H9 (cell line): ENCODE data around the gene DDAH2. TPM values are rescaled to one million over a fixed set of nuclear protein-coding genes. Genes with fewer than 3 reads are reported as not detected.

ENCODE experiments used
- DNase-seq: peaks from one replicate; pipeline ENCODE4 v3.0.0-alpha.2; 2017
- H2AFZ ChIP-seq: one replicate; pipeline ENCODE4 v1.6.1; 2013; ENCODE audit warnings: mild to moderate bottlenecking, low read length, control low read depth, moderate library complexity
- H2AK5ac ChIP-seq: 2 replicates; pipeline ENCODE4 v1.6.1; 2013; ENCODE audit warnings: low read length, control low read depth, mixed read lengths; ENCODE audit not compliant: insufficient read length
- H2BK120ac ChIP-seq: one replicate; pipeline ENCODE4 v1.6.1; 2013; ENCODE audit warnings: low read depth, mild to moderate bottlenecking, low read length, control low read depth, inconsistent platforms; ENCODE audit not compliant: poor library complexity, severe bottlenecking
- H2BK12ac ChIP-seq: 2 replicates; pipeline ENCODE4 v1.6.1; 2013; ENCODE audit warnings: low read length, control low read depth, mixed read lengths, low read depth; ENCODE audit not compliant: insufficient read length
- H2BK15ac ChIP-seq: 2 replicates; pipeline ENCODE4 v1.6.1; 2013; ENCODE audit warnings: low read depth, low read length, control low read depth
- H2BK20ac ChIP-seq: one replicate; pipeline ENCODE4 v1.6.1; 2013; ENCODE audit warnings: low read depth, mild to moderate bottlenecking, low read length, control low read depth, inconsistent platforms; ENCODE audit not compliant: poor library complexity, severe bottlenecking
- H2BK5ac ChIP-seq: 2 replicates; pipeline ENCODE4 v1.6.1; 2013; ENCODE audit warnings: low read length, control low read depth, mixed read lengths; ENCODE audit not compliant: insufficient read length
- H3K14ac ChIP-seq: 2 replicates; pipeline ENCODE4 v1.6.1; 2013; ENCODE audit warnings: low read length, control low read depth; ENCODE audit not compliant: insufficient read depth
- H3K18ac ChIP-seq: 2 replicates; pipeline ENCODE4 v1.6.1; 2013; ENCODE audit warnings: low read depth, mild to moderate bottlenecking, mixed read lengths, low read length, control low read depth; ENCODE audit not compliant: insufficient read length
- H3K23ac ChIP-seq: 2 replicates; pipeline ENCODE4 v1.6.1; 2013; ENCODE audit warnings: low read length, control low read depth, mixed read lengths, low read depth; ENCODE audit not compliant: insufficient read length
- H3K23me2 ChIP-seq: 2 replicates; pipeline ENCODE4 v1.6.1; 2013; ENCODE audit warnings: low read depth, mild to moderate bottlenecking, mixed read lengths, low read length, control low read depth; ENCODE audit not compliant: insufficient read length, poor library complexity, severe bottlenecking
- H3K27ac ChIP-seq: 2 replicates; pipeline ENCODE4 v1.5.1; 2013; ENCODE audit warnings: low read length, control low read depth, mixed read lengths, low read depth; ENCODE audit not compliant: insufficient read length
- H3K27me3 ChIP-seq: 2 replicates; pipeline ENCODE4 v1.6.1; 2013; ENCODE audit warnings: low read length, control low read depth, inconsistent platforms; ENCODE audit not compliant: insufficient read depth
- H3K4ac ChIP-seq: 2 replicates; pipeline ENCODE4 v1.6.1; 2013; ENCODE audit warnings: low read depth, mild to moderate bottlenecking, control low read depth, inconsistent platforms, low read length, moderate library complexity
- H3K4me1 ChIP-seq: 2 replicates; pipeline ENCODE4 v1.6.1; 2013; ENCODE audit warnings: low read length, control low read depth, inconsistent platforms; ENCODE audit not compliant: insufficient read depth
- H3K4me2 ChIP-seq: 2 replicates; pipeline ENCODE4 v1.6.1; 2013; ENCODE audit warnings: low read length, control low read depth, mixed read lengths; ENCODE audit not compliant: insufficient read length, insufficient read depth
- H3K56ac ChIP-seq: 2 replicates; pipeline ENCODE4 v1.6.1; 2013; ENCODE audit warnings: low read depth, mild to moderate bottlenecking, mixed read lengths, low read length, control low read depth; ENCODE audit not compliant: insufficient read length
- H3K79me1 ChIP-seq: 2 replicates; pipeline ENCODE4 v1.6.1; 2013; ENCODE audit warnings: low read depth, mild to moderate bottlenecking, moderate library complexity, low read length, control low read depth, inconsistent platforms; ENCODE audit not compliant: insufficient read depth, poor library complexity, severe bottlenecking
- H3K79me2 ChIP-seq: 2 replicates; pipeline ENCODE4 v1.6.1; 2013; ENCODE audit warnings: low read length, control low read depth, inconsistent platforms; ENCODE audit not compliant: insufficient read depth
- H3K9ac ChIP-seq: 2 replicates; pipeline ENCODE4 v1.6.1; 2013; ENCODE audit warnings: low read length, control low read depth, mixed read lengths; ENCODE audit not compliant: insufficient read length; ENCODE audit errors: extremely low read depth
- H3K9me3 ChIP-seq: one replicate; pipeline ENCODE4 v1.6.1; 2013; ENCODE audit warnings: low read depth, low read length, inconsistent platforms; ENCODE audit not compliant: control insufficient read depth
- H3T11ph ChIP-seq: one replicate; pipeline ENCODE4 v1.6.1; 2013; ENCODE audit warnings: mild to moderate bottlenecking, low read length, control low read depth, inconsistent platforms
- H4K20me1 ChIP-seq: one replicate; pipeline ENCODE4 v1.6.1; 2013; ENCODE audit not compliant: control insufficient read depth, insufficient read length, insufficient read depth
- H4K5ac ChIP-seq: 2 replicates; pipeline ENCODE4 v1.6.1; 2013; ENCODE audit warnings: low read depth, mild to moderate bottlenecking, mixed read lengths, low read length, control low read depth; ENCODE audit not compliant: insufficient read length
- H4K8ac ChIP-seq: replicated peaks from 2 replicates; pipeline ENCODE4 v1.6.1; 2013; ENCODE audit warnings: low read length, control low read depth, mixed read lengths, low read depth; ENCODE audit not compliant: insufficient read length
- H4K91ac ChIP-seq: 2 replicates; pipeline ENCODE4 v1.6.1; 2013; ENCODE audit warnings: low read depth, mild to moderate bottlenecking, moderate library complexity, mixed read lengths, low read length, control low read depth; ENCODE audit not compliant: insufficient read length
- H3K27ac Mint-ChIP-seq, 3 experiments: 2 replicates in 2 of 3; 3 replicates in 1 of 3; pipeline ENCODE4 v1.8.0; 2020 to 2021; ENCODE audit warnings: mixed read lengths in 3 of 3, mild to moderate bottlenecking in 1 of 3, moderate library complexity in 1 of 3
- H3K27me3 Mint-ChIP-seq: 2 replicates; pipeline ENCODE4 v1.8.0; 2021; ENCODE audit warnings: low read depth, mild to moderate bottlenecking, moderate library complexity, mixed read lengths
- H3K36me3 Mint-ChIP-seq, 3 experiments: 2 replicates in 2 of 3; 3 replicates in 1 of 3; pipeline ENCODE4 v1.8.0; 2020 to 2021; ENCODE audit warnings: low read depth in 3 of 3, mixed read lengths in 3 of 3; ENCODE audit not compliant: insufficient read depth in 1 of 3
- H3K4me1 Mint-ChIP-seq, 2 experiments: 2 replicates each; pipeline ENCODE4 v1.8.0; 2020; ENCODE audit warnings: mixed read lengths in 2 of 2
- H3K4me3 Mint-ChIP-seq, 2 experiments: 2 replicates in 1 of 2; 3 replicates in 1 of 2; pipeline ENCODE4 v1.8.0; 2020 to 2021; ENCODE audit warnings: mild to moderate bottlenecking in 2 of 2, mixed read lengths in 2 of 2, moderate library complexity in 1 of 2
- H3K9me3 Mint-ChIP-seq, 2 experiments: 2 replicates in 1 of 2; 3 replicates in 1 of 2; pipeline ENCODE4 v1.8.0; 2020; ENCODE audit warnings: mild to moderate bottlenecking in 2 of 2, mixed read lengths in 2 of 2, moderate library complexity in 1 of 2
- WGBS: extraction: QIAGEN DNeasy Blood & Tissue Kit; methylation state at CpG from one replicate; pipeline ENCODE4 v1.1.7; 2013; ENCODE audit warnings: missing lambda C conversion rate, low lambda C conversion rate, mixed read lengths; ENCODE audit not compliant: insufficient read length; ENCODE audit errors: extremely low coverage; 5-methylcytosine and 5-hydroxymethylcytosine counted together
- total RNA-seq: library from RNA; stranded (reverse); gene quantifications from 2 replicates; pipeline ENCODE4 v1.2.1, GENCODE V29; 2021
- TF ChIP-seq, protein P1 (sequence below): fragments of 200-600 bp; sonication (generic); conservative IDR thresholded peaks from 3 replicates; pipeline ENCODE4 v1.8.0; 2021; ENCODE audit warnings: antibody characterized with exemption, mild to moderate bottlenecking

Gene DDAH2
- total RNA-seq, 1 experiment from 2014 or later: 73.2 TPM

DNA sequence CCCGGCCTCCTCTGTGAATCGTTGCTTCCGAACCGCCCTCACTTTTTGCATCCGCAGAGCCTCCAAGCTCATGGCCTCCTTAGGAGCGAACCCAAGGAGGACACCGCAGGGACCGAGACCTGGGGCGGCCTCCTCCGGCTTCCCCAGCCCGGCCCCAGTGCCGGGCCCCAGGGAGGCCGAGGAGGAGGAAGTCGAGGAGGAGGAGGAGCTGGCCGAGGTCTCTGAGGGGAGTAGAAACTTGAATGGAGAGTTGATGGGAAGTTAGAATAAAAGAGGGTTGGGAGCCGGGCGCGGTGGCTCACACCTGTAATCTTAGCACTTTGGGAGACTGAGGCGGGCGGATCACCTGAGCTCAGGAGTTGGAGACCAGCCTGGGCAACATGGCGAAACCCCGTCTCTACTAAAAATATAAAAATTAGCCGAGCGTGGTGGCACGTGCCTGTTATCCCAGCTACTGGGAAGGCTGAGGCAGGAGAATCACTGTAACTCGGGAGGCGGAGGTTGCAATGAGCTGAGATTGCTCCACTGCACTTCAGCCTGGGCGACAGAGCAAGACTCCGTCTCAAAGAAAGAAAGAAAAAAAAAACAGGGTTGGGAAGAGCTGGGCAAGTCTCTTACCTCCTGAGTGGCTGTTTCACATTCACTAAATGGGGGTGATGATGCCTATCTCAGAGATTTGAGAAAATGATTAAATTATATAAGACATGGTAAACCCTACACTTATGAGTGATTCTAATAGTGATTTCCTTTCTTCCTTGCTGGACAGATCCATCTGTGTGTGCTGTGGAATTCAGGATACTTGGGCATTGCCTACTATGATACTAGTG, 11.5 kb upstream of the DDAH2 start:
- H3K79me1 ChIP-seq: no peaks in the 10 kb centered on the region
- H3K14ac ChIP-seq: peak overlapping the region; percentile 100
- H2AK5ac ChIP-seq: no peak overlapping the region
- peak overlapping the region; percentile 94 for H3K9ac ChIP-seq
- no peak overlapping the region for H3K56ac ChIP-seq
- peak overlapping the region; percentile 56 for H3K27ac ChIP-seq
- H3K9me3 ChIP-seq: no peaks in the 10 kb centered on the region
- peak overlapping the region; percentile 99; the same call in 1 of the 2 replicates for H3K4ac ChIP-seq
- H3K9me3 Mint-ChIP-seq: no peaks in the 10 kb centered on the region
- H2BK5ac ChIP-seq: peak overlapping the region; percentile 92
- no peak overlapping the region for H2AFZ ChIP-seq
- peak overlapping the region; percentile 100 for H2BK120ac ChIP-seq
- H2BK15ac ChIP-seq: no peak overlapping the region
- peak overlapping the region; percentile 95 for H4K91ac ChIP-seq
- H3K27ac Mint-ChIP-seq: peak overlapping the region; percentile 91 to 99 (median 99)
- peaks cover 2% of the 10 kb centered on the region; the same call in 1 of the 2 replicates for H3K79me2 ChIP-seq
- H3T11ph ChIP-seq: peak overlapping the region; percentile 90
- peaks cover 14 to 33% (median 17%) of the 10 kb centered on the region in 3 experiments for H3K36me3 Mint-ChIP-seq
- no peaks in the 10 kb centered on the region for H3K27me3 ChIP-seq
- no peak overlapping the region for H3K23ac ChIP-seq
- H3K23me2 ChIP-seq: peaks cover 21% of the 10 kb centered on the region
- H4K20me1 ChIP-seq: no peaks in the 10 kb centered on the region
- peak overlapping the region; percentile 26 for H2BK12ac ChIP-seq
- H4K5ac ChIP-seq: peak overlapping the region; percentile 96
- no peak overlapping the region for H2BK20ac ChIP-seq
- TF ChIP-seq, protein P1, sequence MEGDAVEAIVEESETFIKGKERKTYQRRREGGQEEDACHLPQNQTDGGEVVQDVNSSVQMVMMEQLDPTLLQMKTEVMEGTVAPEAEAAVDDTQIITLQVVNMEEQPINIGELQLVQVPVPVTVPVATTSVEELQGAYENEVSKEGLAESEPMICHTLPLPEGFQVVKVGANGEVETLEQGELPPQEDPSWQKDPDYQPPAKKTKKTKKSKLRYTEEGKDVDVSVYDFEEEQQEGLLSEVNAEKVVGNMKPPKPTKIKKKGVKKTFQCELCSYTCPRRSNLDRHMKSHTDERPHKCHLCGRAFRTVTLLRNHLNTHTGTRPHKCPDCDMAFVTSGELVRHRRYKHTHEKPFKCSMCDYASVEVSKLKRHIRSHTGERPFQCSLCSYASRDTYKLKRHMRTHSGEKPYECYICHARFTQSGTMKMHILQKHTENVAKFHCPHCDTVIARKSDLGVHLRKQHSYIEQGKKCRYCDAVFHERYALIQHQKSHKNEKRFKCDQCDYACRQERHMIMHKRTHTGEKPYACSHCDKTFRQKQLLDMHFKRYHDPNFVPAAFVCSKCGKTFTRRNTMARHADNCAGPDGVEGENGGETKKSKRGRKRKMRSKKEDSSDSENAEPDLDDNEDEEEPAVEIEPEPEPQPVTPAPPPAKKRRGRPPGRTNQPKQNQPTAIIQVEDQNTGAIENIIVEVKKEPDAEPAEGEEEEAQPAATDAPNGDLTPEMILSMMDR: no peak
- H3K18ac ChIP-seq: peak overlapping the region; percentile 100
- no peaks in the 10 kb centered on the region for H3K27me3 Mint-ChIP-seq
- peaks cover 11% of the 10 kb centered on the region for H3K4me1 ChIP-seq
- no CpG with 5 or more reads among the region's 29 CpGs for WGBS
- no peak for DNase-seq
- H3K4me3 Mint-ChIP-seq: peak overlapping the region; percentile 74 to 85
- peaks cover 41 to 58% of the 10 kb centered on the region in 2 experiments for H3K4me1 Mint-ChIP-seq
- H3K4me2 ChIP-seq: peak overlapping the region; percentile 73
- no peak overlapping the region for H4K8ac ChIP-seq
